Effector CD8-positive, alpha-beta T cell (primary cell): ENCODE measurements around the gene PKDREJ.
"Not testable (repeated sequence)": the region's sequence is repeated elsewhere in the genome, so short reads cannot be mapped to it uniquely, and the experiment has no call there.

ENCODE experiments used
- DNase-seq: peaks from one replicate; lab custom pipeline; 2025; lab: John Stamatoyannopoulos, UW

The PKDREJ gene

DNA sequence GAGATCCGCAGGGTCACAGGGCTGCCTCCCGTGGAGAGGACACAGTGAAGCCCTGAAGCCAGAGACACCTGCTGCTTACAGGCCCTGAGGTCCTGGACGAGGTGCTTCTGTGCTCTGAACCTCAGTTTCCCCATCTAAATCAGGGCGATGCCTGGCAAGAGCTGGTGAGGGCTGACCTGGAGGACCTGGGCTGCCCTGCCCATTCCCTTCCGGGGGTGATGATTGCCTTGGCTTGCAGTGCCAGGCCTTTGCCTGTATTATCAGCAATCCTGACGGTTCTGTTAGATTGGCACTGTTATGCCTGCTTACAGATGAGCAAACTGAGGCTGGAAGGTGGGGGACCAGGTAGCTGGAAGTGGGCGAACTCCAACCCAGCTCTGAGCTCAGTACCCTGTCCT, 25.7 kb upstream of the PKDREJ start:
- no peak for DNase-seq

DNA sequence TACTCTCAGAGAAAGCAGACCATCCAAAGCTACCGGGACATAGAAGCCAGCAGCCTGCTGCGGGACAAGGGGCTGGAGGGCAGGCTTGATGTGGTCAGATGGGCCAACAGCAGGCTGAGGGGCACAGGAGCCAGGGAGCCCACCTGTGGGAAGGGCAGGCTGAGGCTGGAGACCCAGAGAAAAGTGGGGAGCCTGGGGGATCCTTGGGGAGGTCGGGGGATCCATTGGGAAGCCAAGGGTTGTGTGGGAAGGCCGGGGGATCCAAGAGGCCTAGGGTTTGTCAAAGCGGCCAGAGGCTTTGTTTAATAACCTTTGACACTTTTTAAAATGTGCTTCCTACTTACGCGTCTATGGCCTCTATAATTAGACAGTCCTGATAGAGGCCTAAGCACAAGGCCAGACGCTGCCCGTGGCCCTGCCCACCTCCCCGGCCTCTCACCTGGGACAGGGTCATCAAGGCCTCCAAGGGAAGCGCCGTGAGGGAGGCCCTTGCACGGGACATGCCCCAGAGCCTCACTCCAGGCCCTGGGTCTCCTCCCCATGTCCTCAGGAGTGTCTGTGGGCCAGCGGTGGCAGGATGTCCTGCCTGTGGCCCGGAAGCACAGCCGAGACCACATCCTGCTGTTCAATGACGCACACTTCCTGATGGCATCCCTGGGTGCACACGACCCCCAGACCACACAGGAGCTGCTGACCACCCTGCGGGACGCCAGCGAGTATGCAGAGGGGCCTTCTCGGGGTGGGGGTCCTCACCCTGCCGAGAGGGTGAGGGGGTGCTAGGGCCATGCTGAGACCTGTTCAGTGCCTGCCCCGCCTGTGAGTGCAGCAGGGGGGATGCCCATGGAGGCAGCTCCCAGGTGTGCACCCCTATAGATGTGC, 25.0 kb upstream of the PKDREJ start:
- no peak for DNase-seq

DNA sequence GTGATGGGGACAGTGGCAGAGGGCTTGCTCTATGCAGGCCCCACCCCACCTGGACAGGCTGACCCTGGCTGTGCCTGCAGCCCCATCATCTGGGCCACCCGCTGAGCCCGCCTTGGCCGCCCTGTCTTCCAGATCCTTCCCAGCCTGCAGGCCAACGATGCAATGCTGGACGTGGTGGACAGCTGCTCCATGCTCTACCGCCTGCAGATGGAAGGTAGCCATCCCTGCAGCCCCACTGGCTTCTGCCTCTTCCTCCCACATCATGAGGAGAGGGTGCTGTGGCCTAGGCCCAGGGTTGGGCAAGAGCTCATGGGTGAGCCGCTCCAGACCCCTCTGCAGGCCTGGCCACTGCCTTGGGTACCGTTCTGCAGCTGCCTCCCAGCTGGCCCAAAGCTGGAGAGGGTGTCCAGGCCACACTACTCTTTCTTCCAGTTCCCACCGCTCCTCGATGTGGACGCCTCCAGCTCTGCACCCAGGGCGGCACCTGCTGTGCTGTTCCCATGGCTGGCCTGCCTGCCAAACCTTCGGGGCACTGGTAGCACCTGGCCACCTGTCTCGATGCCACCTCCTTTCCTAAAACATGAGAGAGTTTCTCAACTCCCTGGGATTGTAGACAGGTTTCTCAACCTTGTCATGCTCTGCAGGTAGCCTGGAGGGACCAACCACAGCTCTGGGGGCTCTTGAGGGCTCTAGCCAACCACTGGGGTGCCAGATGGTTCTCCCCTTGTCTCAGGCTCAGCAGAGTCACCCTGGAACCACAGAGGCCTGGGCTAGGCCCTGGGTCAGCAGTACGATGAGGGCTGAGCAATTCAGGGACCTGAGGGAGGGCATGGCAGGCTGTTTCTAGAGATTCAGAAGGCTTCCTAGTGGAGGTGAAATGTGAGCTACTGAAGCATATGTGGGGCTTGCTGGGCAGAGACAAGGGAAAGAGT, 24.1 kb upstream of the PKDREJ start:
- no peak for DNase-seq

DNA sequence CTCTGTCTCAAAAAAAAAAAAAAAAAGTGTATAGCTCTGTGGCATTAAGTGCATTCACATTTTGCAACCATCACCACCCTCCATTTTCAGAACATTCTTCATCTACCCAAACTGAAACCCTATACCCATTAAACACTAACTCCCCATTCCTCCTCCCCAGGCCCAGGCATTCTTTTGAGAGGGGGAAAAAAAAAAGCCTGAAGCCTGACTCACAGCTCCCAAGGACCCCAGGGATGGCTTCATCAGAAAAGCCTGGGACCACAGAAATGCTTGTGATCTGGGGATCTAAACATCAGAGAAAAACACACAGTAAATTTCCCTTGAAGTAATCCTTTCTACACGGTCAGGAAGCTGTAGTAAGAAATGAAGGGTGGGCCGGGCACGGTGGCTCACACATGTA, 22.9 kb upstream of the PKDREJ start:
- no peak for DNase-seq

DNA sequence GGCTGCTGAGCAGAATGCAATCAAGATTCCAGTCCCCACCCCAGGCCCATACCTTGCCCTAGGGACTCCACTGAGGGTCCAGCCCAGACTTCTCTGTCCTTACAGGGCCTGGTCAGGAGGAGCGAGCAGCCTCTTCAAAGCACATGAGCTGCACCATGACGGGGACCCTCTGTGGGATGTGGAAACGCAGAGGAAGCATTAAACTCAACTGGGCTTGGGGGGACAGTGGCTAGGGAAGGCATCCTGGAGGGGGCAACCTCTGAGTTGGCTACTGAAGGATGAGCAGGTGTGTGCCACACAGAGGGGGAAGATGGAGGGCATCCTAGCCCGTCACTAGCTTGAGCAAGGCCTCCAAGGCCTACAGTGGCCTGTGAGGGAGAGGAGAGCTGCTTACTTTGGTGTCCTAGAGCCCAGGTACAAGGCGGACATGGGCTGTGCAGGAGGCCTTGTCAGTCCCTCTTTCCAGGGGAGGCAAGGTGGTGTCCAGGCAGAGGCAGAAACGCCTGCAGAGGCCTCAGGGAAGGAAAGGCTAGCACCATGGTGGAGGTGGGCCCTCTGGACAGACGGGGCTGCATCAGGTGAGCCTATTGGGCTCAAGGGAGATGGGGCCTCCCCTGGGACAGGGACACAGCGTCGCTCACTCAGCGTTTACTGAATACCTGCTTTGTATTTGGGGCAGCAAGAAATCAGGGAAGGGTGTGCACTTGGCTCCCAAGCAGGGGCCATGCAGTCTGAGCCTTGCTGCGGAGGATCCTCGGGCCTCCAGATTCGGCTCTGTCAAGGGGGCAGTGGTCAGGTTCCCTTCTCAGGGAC, 18.9 kb upstream of the PKDREJ start:
- no peak for DNase-seq

DNA sequence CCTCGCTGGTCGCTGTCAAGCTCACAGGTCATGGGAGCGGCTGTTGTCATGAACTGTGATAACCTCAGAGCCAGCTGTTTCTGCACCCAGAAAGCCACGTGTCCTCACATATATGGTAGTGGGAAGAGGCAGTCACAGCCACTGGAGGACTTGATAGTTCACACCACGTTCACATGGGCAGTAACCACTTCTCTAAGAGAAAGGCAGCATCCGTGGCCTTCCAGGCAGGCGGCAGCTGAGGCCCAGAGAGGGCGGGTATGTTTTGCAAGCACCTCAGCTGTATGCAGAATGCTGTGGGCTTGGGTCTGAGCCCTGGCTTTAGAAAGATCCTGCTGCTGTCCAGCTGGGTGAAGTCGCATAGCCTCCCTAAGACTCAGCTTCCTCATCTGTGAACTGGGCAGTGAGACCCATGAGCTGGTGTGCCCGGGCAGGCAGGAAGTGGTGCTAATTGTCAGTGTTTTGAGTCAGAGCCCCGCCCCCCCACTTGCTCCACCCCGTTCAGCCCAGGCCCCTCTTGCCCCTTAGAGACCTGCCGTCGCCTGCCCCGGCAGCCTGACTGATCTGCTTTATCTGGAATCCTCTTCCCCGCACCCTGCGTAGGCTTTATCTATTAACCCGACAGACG, 18.0 kb upstream of the PKDREJ start:
- DNase-seq, result no peak

DNA sequence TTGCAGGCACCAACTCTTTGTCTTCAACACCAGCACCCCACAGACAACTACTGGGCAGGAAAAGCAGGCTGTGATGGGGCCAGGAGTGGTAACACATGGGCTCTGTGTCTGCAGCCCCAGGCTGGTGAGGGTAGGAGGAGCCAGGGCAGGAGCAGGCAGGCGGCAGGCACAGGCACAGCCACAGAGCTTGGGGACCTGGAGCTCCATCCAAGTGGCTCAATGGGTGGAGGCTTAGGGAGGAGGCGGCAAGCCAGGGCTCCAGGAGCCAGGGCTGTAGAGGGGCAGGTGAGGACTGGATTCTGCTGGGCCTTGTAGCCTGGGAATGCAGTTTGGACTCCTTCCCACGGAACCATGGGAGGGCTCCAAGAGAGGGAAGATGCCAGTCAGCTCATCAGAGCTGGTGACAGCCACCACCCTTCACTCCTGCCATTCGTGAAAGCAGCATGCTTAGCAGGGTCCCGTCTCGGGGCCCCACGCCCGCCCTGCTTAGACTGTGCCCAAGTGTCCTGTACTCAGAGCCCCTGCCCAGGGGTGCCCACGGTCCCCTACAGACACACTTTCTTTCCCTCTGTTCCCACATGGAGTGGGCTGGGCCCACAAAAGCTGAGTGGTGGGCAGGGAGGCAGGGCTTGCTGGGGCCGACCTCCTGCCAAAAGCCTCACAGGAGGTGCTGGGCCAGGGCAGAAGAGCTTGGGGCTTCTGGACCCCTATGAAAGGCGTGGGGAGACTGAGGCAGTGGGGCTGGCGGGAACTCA, 17.1 kb upstream of the PKDREJ start:
- no peak for DNase-seq

DNA sequence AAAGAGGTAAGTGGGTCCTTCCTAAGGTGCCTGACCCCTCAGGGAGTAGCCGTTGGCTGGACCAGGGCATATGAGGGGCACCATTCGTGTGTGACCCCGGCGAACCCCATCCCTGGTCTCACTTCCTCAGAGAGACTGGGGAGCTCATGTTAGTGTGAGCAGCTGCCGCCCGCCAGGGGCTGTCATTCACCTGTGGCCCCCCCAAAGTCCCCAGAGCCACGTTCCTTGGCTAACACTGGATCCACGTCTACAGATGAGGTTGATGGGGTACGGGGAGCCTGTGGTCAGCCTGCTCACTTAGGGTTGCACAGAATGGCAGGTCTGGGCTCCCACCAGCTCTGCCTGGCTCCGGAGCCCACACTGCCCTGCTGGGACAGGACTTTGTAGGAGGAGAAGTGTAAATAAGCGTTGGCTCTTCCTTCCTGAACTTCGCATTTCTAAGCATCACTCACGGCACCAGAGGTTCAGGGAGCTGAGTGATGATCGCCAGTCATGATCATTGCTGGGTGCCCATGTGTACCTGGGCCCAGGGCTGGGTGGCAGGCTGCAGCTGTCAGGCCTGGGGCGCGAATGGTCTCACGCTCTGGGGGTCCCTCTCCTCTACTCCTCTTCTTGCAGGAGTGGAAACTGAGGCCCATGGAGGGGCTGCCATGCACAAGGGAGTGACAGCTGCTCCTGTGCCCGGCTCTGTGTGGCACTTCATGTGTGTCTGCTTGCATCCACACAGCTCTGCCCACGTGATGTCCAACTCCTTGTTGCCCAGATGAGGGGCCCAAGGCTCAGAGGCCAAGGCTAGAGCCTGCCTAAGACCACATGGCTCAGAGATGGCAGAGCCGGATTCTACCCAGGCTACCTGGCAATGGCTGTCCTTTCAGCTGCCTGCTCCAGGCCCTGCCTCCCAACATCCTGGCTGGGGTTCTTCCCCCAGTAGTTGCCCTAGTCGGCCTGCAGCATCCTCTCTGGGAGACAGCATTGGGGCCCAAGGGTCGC, 15.8 kb upstream of the PKDREJ start:
- DNase-seq, result no peak

DNA sequence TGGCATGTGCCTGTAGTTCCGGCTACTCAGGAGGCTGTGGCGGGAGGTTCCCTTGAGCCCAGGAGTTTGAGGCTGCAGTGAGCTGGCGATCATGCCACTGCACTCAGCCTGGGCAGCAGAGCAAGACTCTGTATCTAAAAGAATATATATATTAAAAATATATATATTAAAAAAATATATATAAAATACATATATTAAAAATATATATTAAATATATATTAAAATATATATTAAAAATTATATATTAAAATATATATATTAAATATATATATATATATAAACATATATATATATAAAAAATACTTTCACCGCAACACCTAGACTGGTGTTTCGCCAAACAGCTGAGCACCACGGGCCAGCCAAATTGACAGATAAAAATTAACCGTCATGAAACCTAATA, 13.4 kb upstream of the PKDREJ start:
- DNase-seq, result no peak

DNA sequence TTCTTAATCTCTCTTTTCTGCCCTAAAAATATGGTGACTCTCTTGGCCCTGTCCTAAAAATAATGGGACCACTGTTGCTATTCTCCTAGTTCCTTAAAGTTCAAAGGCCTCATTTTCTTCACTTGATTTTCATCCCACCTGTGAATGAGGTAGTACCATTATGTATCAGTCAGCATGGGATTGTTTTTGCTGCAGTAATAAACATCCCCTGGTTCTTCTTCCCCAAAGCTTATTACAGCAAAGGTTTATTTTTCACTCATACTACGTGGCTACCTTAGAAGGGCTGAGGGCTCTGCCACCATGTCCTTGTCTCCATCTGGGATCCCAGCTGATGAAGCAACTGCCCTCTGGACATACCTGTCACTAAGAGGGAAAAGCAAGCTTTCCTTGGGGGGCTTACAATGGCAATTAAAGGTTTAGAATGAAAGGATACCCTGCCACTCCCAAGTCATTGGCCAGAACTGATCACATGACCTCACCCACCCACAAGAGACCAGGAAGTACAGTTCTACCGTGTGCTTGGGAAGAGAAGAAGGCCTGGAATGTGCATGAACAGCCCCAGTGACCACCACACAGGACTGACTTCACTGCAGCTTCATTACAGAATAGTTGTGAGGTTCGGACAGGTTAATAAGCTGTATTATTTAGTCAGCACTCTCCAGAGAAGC, 12.4 kb upstream of the PKDREJ start:
- no peak for DNase-seq

DNA sequence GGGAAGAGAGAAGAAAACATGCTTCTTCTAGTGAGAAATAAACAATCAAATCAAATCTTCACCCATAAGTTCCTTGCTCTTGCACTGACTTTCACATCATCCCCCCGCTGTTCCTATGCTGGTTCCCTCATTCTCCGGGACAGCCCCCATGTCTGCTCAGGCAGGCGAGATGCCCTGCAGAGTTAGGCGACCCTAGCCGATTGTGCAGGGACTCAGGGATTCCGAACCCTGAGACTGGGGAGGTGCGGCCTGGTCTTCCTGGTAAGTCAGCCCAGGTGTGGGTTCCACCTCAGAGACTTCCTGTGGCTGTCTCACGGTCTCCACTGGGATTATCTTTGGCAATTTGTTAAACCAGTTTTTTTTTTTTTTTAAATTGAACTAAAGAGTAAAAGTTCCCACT, 11.2 kb upstream of the PKDREJ start:
- no peak for DNase-seq

DNA sequence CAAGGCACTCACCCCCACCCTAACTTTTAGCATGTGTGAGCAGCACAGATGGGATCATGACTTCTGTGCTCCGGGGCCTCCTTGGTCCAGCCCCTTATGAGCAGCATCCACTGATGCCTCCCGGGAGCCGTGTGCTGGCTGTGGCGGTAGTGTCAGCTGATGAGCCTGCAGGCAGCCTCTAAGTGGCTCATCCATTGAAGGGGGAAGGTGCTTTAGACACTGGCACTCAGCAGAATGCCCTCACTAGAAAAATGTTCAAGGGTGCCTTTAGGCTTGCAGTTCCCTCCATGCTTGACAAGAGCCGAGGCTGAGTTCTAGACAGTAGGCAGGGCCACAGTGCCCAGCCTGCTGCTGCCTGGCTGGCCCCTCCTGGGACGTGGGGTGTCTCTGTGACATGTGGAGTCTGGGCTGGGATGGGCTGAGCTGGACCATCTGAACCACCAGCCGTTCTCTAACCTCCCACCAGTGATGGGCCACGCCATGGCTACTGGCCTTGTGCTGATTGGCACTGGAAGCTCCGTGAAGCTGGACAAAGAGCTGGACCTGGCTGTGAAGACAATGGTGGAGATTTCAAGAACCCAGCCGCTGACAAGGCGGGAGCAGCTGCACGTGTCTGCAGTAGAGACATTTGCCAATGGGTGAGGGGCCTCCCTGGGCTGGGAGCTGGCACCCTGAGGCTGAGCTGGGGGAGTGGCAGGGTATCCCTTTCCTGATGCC, 10.4 kb upstream of the PKDREJ start:
- DNase-seq, result no peak

DNA sequence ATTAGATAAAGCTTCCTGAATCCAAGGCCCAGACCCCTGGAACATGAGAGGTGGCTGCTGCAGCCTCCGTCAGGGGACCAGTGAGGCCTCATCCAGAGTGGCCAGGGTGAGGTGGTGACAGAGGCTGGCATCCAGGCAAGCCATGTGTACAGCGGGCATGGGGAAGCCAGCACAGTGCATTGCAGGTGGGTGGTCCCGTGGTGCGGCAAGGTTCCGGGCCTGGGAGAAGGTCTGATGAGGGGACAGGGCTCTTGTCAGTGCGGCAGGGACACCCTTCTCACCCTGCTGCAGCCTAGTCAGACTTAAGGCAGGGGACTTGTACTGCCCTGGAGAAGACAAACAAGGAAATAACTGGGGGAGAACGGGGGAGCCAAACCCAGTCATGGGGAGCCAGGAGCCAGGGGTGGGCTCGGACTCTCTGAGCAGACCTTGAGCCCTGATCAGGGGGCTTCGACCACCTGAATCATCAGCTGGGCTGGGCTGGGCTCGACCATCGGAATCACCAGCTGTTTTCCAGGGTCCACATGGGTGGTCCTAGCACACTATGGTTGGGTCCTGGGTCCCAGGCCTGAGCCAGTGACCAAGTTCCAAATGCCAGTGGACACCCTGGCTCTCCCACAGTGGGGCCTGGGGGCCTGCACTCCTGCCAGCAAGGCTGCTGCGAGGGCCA, 9.8 kb upstream of the PKDREJ start:
- no peak for DNase-seq

DNA sequence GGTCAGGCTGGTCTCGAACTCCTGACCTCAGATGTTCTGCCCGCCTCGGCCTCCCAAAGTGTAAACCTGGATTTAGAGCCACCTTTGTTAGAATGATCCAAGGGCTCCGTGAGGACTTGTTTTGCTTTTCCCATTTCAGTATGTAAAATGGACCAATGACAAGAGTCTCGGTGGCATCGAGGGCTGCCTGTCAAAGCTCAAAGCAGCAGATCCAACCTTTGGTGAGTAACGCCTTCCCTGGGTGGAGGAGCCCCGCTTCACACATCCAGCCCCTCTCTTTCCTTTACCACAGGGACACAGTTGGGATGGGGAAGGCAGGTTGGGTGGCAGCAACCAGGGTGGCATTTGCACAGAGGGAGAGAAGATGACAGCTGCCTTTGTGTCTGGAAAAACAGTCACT, 9.1 kb upstream of the PKDREJ start:
- no peak for DNase-seq

DNA sequence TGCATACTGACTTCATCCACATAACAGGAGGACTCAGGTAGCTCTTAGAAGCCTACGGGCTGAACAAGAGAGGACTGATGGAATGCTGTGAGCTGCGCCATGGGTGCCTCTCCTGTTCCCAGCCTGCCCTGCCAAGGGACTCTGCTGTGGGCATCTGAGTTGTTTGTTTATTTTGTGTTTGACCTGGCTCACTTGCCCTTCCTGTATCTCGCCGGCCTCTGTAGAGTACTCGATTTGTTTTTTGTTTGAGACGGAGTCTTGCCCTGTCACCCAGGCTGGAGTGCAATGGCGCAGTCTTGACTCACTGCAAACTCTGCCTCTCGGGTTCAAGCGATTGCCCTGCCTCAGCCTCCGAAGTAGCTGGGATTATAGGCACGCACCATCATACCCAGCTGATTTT, 6.4 kb upstream of the PKDREJ start:
- no peak for DNase-seq

DNA sequence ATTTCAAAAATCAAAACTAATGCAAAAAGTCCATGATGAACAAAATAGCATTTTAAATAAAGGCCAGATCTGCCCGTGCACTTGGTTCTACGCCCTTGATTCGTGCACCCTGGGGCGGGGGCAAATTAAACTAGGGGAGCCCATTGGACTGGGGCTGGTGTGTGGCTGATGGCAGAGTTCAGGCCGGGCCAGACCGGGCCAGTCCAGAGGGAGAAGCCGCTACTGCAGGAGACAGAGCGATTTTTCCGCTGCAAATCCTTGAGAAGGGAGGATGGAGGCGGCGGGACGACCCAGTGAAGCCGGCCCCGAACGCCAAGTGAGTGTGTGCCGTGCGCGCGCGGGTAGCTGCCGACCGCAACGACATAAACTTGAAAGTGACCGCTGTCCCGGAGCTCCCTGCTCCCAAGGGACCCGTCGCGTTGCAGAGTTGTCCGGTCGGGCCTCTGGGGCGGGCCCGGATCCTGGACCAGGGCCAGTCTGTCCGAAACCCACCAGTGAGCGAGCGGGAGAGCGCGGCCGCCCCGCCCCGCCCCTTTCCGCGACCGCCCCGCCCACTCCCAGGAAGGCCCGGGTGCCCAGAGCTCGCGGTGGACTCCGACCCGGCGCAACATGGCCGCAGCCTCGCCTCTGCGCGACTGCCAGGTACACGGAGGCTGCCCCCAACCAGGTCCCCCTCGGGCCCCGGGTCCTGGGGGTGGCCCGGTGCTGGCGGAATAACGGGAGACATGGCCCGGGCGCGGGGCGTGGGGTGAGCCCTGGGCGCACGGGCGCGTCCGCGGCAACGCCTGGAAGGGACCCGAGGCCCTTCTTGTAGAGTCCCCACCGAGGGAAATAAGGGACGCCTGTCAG, 4.5 kb upstream of the PKDREJ start, which contains the start of gene TTC38:
TSS of gene TTC38 (plus strand) at position 578 of the 849 bp plus-strand sequence. CDS start at position 610, 32 bp downstream.
- peak; percentile 34 for DNase-seq

DNA sequence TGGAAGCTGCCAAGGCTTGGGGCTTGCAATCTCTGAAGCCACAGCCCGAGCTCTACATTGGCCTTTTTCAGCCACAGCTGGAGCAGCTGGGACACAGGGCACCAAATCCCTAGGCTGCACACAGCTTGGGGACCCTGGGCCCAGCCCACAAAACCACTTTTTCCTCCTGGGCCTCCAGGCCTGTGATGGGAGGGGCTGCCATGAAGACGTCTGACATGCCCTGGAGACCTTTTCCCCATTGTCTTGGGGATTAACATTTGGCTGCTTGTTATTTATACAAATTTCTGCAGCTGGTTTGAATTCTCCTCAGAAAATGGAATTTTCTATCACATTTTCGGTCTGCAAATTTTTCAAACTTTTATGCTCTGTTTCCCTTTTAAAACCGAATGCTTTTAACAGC, 2.5 kb upstream of the PKDREJ start:
- not testable (repeated sequence) for DNase-seq
